ENCODE measurements around the gene CDC42BPA. TPM values are rescaled to one million over a fixed set of nuclear protein-coding genes. Genes with fewer than 3 reads are reported as not detected.

CDC42BPA gene
- polyA plus RNA-seq, 3 donors = 0.20 to 0.45 (median 0.39) TPM

- H2AFZ ChIP-seq (ENCODE audit: insufficient read depth, low read depth, low read length, poor library complexity, severe bottlenecking) = no peak overlapping the region
- Mint-ChIP-seq H3K9me3 (peaks cover 4 to 16% (median 6%) of the 10 kb centered on the region in 7 donors), H3K36me3 (no peaks in the 10 kb centered on the region), H3K27me3 (ENCODE audit: low read depth in 3 of 3) (peaks cover 0 to 1% (median 0%) of the 10 kb centered on the region in 3 donors), H3K4me3 (no peak overlapping the region), H3K4me1 (no peaks in the 10 kb centered on the region), H3K27ac (no peak overlapping the region)
- TF ChIP-seq CTCF (IDR thresholded peaks at IDR 0.05) = no peak
- no peaks in the 10 kb centered on the region for H3K9me3 ChIP-seq (replicated peaks in 1 of 2; ENCODE audit: control insufficient read depth in 1 of 2, insufficient read depth in 1 of 2, low read length in 2 of 2)
- intact Hi-C loops (cut with micrococcal nuclease) = no loop called here
- no peaks in the 10 kb centered on the region for H3K36me3 ChIP-seq (replicated peaks in 1 of 2; ENCODE audit: control insufficient read depth in 1 of 2, insufficient read depth in 2 of 2, low read length in 2 of 2)
- H3K9ac ChIP-seq (ENCODE audit: insufficient read depth, low read length, poor library complexity, severe bottlenecking) = no peak overlapping the region
- H3K27ac ChIP-seq (ENCODE audit: low read depth in 1 of 2, low read length in 2 of 2) = no peak overlapping the region
- H4K20me1 ChIP-seq (ENCODE audit: insufficient read depth, low read length) = no peaks in the 10 kb centered on the region
- no peak overlapping the region for H3K4me3 ChIP-seq (replicated peaks in 1 of 3; ENCODE audit: low read depth in 2 of 3, low read length in 3 of 3)
- DNase-seq = no peak
- WGBS (ENCODE audit: insufficient coverage) = no CpG with 5 or more reads among the region's 3 CpGs
- no peak overlapping the region for H3K4me2 ChIP-seq (replicated peaks; ENCODE audit: extremely low read depth, low read length, poor library complexity, severe bottlenecking)
- H3K27me3 ChIP-seq (ENCODE audit: control insufficient read depth in 2 of 2, insufficient read depth in 2 of 2, low read length in 2 of 2) = no peaks in the 10 kb centered on the region
- no peaks in the 10 kb centered on the region for H3K4me1 ChIP-seq (ENCODE audit: control insufficient read depth in 1 of 2, insufficient read depth in 2 of 2, low read length in 2 of 2)
- H3K79me2 ChIP-seq (ENCODE audit: insufficient read depth, low read length) = no peaks in the 10 kb centered on the region
Observed at GRCh38 chr1:227016990-227017389, 301.3 kb downstream of the CDC42BPA start.

- TF ChIP-seq CTCF (IDR thresholded peaks at IDR 0.05) = no peak
- H3K27ac ChIP-seq (ENCODE audit: low read depth in 1 of 2, low read length in 2 of 2) = no peak overlapping the region
- H3K9me3 Mint-ChIP-seq = peaks cover 0 to 2% (median 0%) of the 10 kb centered on the region in 7 donors
- H2AFZ ChIP-seq (ENCODE audit: insufficient read depth, low read depth, low read length, poor library complexity, severe bottlenecking) = no peak overlapping the region
- no peak overlapping the region for H3K9ac ChIP-seq (ENCODE audit: insufficient read depth, low read length, poor library complexity, severe bottlenecking)
- H3K27me3 Mint-ChIP-seq (ENCODE audit: low read depth in 3 of 3) = peaks cover 0 to 1% (median 0%) of the 10 kb centered on the region in 3 donors
- no peaks in the 10 kb centered on the region for H3K36me3 ChIP-seq (replicated peaks in 1 of 2; ENCODE audit: control insufficient read depth in 1 of 2, insufficient read depth in 2 of 2, low read length in 2 of 2)
- no peaks in the 10 kb centered on the region for H4K20me1 ChIP-seq (ENCODE audit: insufficient read depth, low read length)
- H3K36me3 Mint-ChIP-seq = no peaks in the 10 kb centered on the region
- H3K4me3 Mint-ChIP-seq = no peak overlapping the region
- no peaks in the 10 kb centered on the region for H3K4me1 Mint-ChIP-seq
- 100% methylated on average over 3 of the region's 5 CpGs for WGBS (ENCODE audit: insufficient coverage)
- no peaks in the 10 kb centered on the region for H3K27me3 ChIP-seq (ENCODE audit: control insufficient read depth in 2 of 2, insufficient read depth in 2 of 2, low read length in 2 of 2)
- H3K27ac Mint-ChIP-seq = no peak overlapping the region
- H3K9me3 ChIP-seq (replicated peaks in 1 of 2; ENCODE audit: control insufficient read depth in 1 of 2, insufficient read depth in 1 of 2, low read length in 2 of 2) = no peaks in the 10 kb centered on the region
- no peak overlapping the region for H3K4me3 ChIP-seq (replicated peaks in 1 of 3; ENCODE audit: low read depth in 2 of 3, low read length in 3 of 3)
- no peak for DNase-seq
- intact Hi-C loops (cut with micrococcal nuclease) = no loop called here
- no peak overlapping the region for H3K4me2 ChIP-seq (replicated peaks; ENCODE audit: extremely low read depth, low read length, poor library complexity, severe bottlenecking)
- no peaks in the 10 kb centered on the region for H3K4me1 ChIP-seq (ENCODE audit: control insufficient read depth in 1 of 2, insufficient read depth in 2 of 2, low read length in 2 of 2)
- no peaks in the 10 kb centered on the region for H3K79me2 ChIP-seq (ENCODE audit: insufficient read depth, low read length)
Observed at GRCh38 chr1:227010645-227011044, 307.6 kb downstream of the CDC42BPA start.
